ENCODE measurements around the gene UBE2H.
"Not testable (repeated sequence)": the region's sequence is repeated elsewhere in the genome, so short reads cannot be mapped to it uniquely, and the experiment has no call there.

Gene UBE2H

GRCh38 chr7:129872054-129872453 lies 80.7 kb downstream of the UBE2H start:
- no peak for DNase-seq (ENCODE audit: low spot score)

GRCh38 chr7:129870668-129871067 lies 82.1 kb downstream of the UBE2H start:
- DNase-seq (ENCODE audit: low spot score), result no peak

- DNase-seq (ENCODE audit: low spot score), result no peak
Measured at GRCh38 chr7:129866251-129866650, 86.5 kb downstream of the UBE2H start.

GRCh38 chr7:129865925-129866201 lies 86.9 kb downstream of the UBE2H start:
- DNase-seq (ENCODE audit: low spot score), result no peak

- no peak for DNase-seq (ENCODE audit: low spot score)
Measured at GRCh38 chr7:129865093-129865924, 87.5 kb downstream of the UBE2H start.

GRCh38 chr7:129864676-129865075 lies 88.1 kb downstream of the UBE2H start:
- DNase-seq (ENCODE audit: low spot score), result not testable (repeated sequence)

- DNase-seq (ENCODE audit: low spot score), result no peak
Measured at GRCh38 chr7:129864042-129864441, 88.7 kb downstream of the UBE2H start.

GRCh38 chr7:129862682-129863081 lies 90.1 kb downstream of the UBE2H start:
- DNase-seq (ENCODE audit: low spot score), result no peak

- not testable (repeated sequence) for DNase-seq (ENCODE audit: low spot score)
Measured at GRCh38 chr7:129860784-129861183, 92.0 kb downstream of the UBE2H start.

GRCh38 chr7:129859183-129859582 lies 93.6 kb downstream of the UBE2H start:
- peak; percentile 26 for DNase-seq (ENCODE audit: low spot score)

- no peak for DNase-seq (ENCODE audit: low spot score)
Measured at GRCh38 chr7:129858490-129858889, 94.3 kb downstream of the UBE2H start.

GRCh38 chr7:129857313-129857712 lies 95.4 kb downstream of the UBE2H start:
- no peak for DNase-seq (ENCODE audit: low spot score)

GRCh38 chr7:129855935-129856717 lies 96.6 kb downstream of the UBE2H start:
- DNase-seq (ENCODE audit: low spot score), result no peak

- no peak for DNase-seq (ENCODE audit: low spot score)
Measured at GRCh38 chr7:129855234-129855673, 97.5 kb downstream of the UBE2H start.

- DNase-seq (ENCODE audit: low spot score), result no peak
Measured at GRCh38 chr7:129854401-129854800, 98.4 kb downstream of the UBE2H start.

GRCh38 chr7:129853661-129854268 lies 99.0 kb downstream of the UBE2H start:
- DNase-seq (ENCODE audit: low spot score), result no peak

- DNase-seq (ENCODE audit: low spot score), result no peak
Measured at GRCh38 chr7:129851809-129852208, 101.0 kb downstream of the UBE2H start.

- no peak for DNase-seq (ENCODE audit: low spot score)
Measured at GRCh38 chr7:129851174-129851573, 101.6 kb downstream of the UBE2H start.

- DNase-seq (ENCODE audit: low spot score), result no peak
Measured at GRCh38 chr7:129848436-129848835, 104.3 kb downstream of the UBE2H start.

- no peak for DNase-seq (ENCODE audit: low spot score)
Measured at GRCh38 chr7:129845972-129846327, 106.8 kb downstream of the UBE2H start.

GRCh38 chr7:129845178-129845971 lies 107.4 kb downstream of the UBE2H start:
- DNase-seq (ENCODE audit: low spot score), result no peak
